Liver (tissue), 3 donors: ENCODE measurements around the gene FIS1.
A peak's percentile ranks its signal among the peaks of the same experiment; 100 is the strongest.

Source experiments
- CTCF ChIP-seq: fragments of 150-350 bp; IDR thresholded peaks from 2 replicates; pipeline ENCODE4 v1.5.1; 2017; ENCODE audit warnings: improper control_type of control experiment, low read depth, low read length; ENCODE audit not compliant: missing input control
- EGR1 ChIP-seq, 2 donors: IDR thresholded peaks; 2 replicates each; pipeline ENCODE4 v1.6.1; 2016 to 2018; ENCODE audit warnings: antibody characterized with exemption in 2 of 2, low read depth in 2 of 2
- GABPA ChIP-seq, 2 donors: IDR thresholded peaks in 1 of 2; conservative IDR thresholded peaks in 1 of 2; 2 replicates each; pipeline ENCODE4 v1.6.1; 2016; ENCODE audit warnings: antibody characterized with exemption in 2 of 2, mild to moderate bottlenecking in 1 of 2, moderate library complexity in 1 of 2
- JUND ChIP-seq, 2 donors: IDR thresholded peaks; 2 replicates each; pipeline ENCODE4 v1.6.1; 2016; ENCODE audit warnings: antibody characterized with exemption in 2 of 2
- MAX ChIP-seq: IDR thresholded peaks from 2 replicates; pipeline ENCODE4 v1.6.1; 2016; ENCODE audit warnings: antibody characterized with exemption
- NR2F2 ChIP-seq: IDR thresholded peaks from 2 replicates; pipeline ENCODE4 v1.6.1; 2016; ENCODE audit warnings: antibody characterized with exemption
- REST ChIP-seq: IDR thresholded peaks from 2 replicates; pipeline ENCODE4 v1.6.1; 2016; ENCODE audit warnings: antibody characterized with exemption, mild to moderate bottlenecking
- SP1 ChIP-seq: IDR thresholded peaks from 2 replicates; pipeline ENCODE4 v1.6.1; 2018; ENCODE audit warnings: antibody characterized with exemption, mild to moderate bottlenecking
- TAF1 ChIP-seq: conservative IDR thresholded peaks from 2 replicates; pipeline ENCODE4 v1.6.1; 2016; ENCODE audit warnings: antibody characterized with exemption, mild to moderate bottlenecking
- donor health status: healthy.
- donor health status: healthy.

- TF ChIP-seq CTCF = no peak
- no peak for TF ChIP-seq MAX
- TF ChIP-seq EGR1 (IDR thresholded peaks at IDR 0.05; ENCODE audit: low read depth in 2 of 2) = no peak
- no peak for TF ChIP-seq REST
- peak in 1 of 2 donors; percentile 10 for TF ChIP-seq GABPA (IDR thresholded peaks at IDR 0.05 in 1 of 2, conservative IDR thresholded peaks at IDR 0.05 in 1 of 2)
- TF ChIP-seq JUND (IDR thresholded peaks at IDR 0.05) = no peak
- no peak for TF ChIP-seq NR2F2
- no peak for TF ChIP-seq TAF1
- no peak for TF ChIP-seq SP1
These were observed 327 bp upstream of the FIS1 start for GRCh38 chr7:101245147-101245668.
